A673 (cell line): ENCODE measurements around the gene KCNMA1.

Experiments used
- CTCF ChIP-seq: fragments of 300-800, 200-600 bp; sonication (generic); conservative IDR thresholded peaks from 2 replicates; pipeline ENCODE4 v1.5.1; 2017; ENCODE audit warnings: low read depth, mild to moderate bottlenecking, antibody characterized with exemption, low read length, moderate library complexity, mixed read lengths
- EZH2 ChIP-seq: fragments of 200-600 bp; sonication (generic); IDR thresholded peaks from 2 replicates; pipeline ENCODE4 v1.6.1; 2017; ENCODE audit warnings: borderline replicate concordance, low read depth, mild to moderate bottlenecking, mixed read lengths, antibody characterized with exemption, low read length; ENCODE audit not compliant: poor library complexity, severe bottlenecking

GRCh38 chr10:77159538-77160110, 478.0 kb downstream of the KCNMA1 start:
- TF ChIP-seq CTCF: no peak
- TF ChIP-seq EZH2: no peak
